Memory B cell (primary cell): Measurements from ENCODE around the gene CFAP44.

Experiments used
- ATAC-seq: fragments of 150-1000 bp; cut with Tn5 transposase; 2 replicates; pipeline ENCODE4 v1.10.0; 2021; ENCODE audit warnings: low read depth, mild to moderate bottlenecking, moderate library complexity
- DNase-seq, 2 donors: peaks; one replicate each; pipeline ENCODE4 v3.0.0; 2022; ENCODE audit warnings: low spot score in 2 of 2
- H3K27ac Mint-ChIP-seq: one replicate; pipeline ENCODE4 v1.8.0; 2022; ENCODE audit warnings: mild to moderate bottlenecking, moderate library complexity, mixed read lengths
- H3K27me3 Mint-ChIP-seq: one replicate; pipeline ENCODE4 v1.8.0; 2022; ENCODE audit warnings: mixed read lengths
- H3K36me3 Mint-ChIP-seq: one replicate; pipeline ENCODE4 v1.8.0; 2022; ENCODE audit warnings: mild to moderate bottlenecking, mixed read lengths
- H3K4me1 Mint-ChIP-seq: one replicate; pipeline ENCODE4 v1.8.0; 2022; ENCODE audit warnings: mixed read lengths
- H3K4me3 Mint-ChIP-seq: one replicate; pipeline ENCODE4 v1.8.0; 2022; ENCODE audit warnings: mild to moderate bottlenecking, moderate library complexity, mixed read lengths
- H3K9me3 Mint-ChIP-seq: one replicate; pipeline ENCODE4 v1.8.0; 2022; ENCODE audit warnings: mixed read lengths

The CFAP44 gene

DNA sequence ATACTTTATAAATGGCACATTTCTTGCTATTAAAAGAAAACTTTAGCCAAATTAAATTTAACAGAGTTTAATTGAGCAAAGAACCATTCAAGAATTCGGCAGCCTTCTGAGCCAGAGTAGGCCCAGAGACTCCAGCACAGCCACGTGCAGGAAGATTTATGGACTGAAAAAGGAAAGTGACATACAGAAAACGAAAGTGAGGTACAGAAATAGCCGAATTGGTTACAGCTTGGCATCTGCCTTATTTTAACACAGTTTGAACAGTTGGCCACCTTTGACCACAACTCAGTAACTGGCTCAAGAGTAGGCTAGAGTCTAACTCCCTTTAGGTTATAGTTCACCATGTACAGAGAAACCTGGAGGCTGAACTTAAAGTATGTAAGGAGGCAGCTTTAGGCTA, 17.6 kb downstream of the CFAP44 start:
- ATAC-seq (peak; percentile 53), DNase-seq (no peak)
- Mint-ChIP-seq H3K27ac (peak overlapping the region; percentile 60), H3K27me3 (no peaks in the 10 kb centered on the region), H3K4me1 (peaks cover 18% of the 10 kb centered on the region), H3K9me3 (peaks cover 11% of the 10 kb centered on the region), H3K4me3 (no peak overlapping the region), H3K36me3 (peaks cover 32% of the 10 kb centered on the region)

GRCh38 chr3:113421082-113421481, 20.2 kb downstream of the CFAP44 start:
- Mint-ChIP-seq H3K27me3 (no peaks in the 10 kb centered on the region), H3K4me1 (peaks cover 18% of the 10 kb centered on the region), H3K9me3 (no peaks in the 10 kb centered on the region), H3K36me3 (peaks cover 17% of the 10 kb centered on the region), H3K4me3 (no peak overlapping the region), H3K27ac (no peak overlapping the region)
- DNase-seq (no peak), ATAC-seq (peak; percentile 62)

DNA sequence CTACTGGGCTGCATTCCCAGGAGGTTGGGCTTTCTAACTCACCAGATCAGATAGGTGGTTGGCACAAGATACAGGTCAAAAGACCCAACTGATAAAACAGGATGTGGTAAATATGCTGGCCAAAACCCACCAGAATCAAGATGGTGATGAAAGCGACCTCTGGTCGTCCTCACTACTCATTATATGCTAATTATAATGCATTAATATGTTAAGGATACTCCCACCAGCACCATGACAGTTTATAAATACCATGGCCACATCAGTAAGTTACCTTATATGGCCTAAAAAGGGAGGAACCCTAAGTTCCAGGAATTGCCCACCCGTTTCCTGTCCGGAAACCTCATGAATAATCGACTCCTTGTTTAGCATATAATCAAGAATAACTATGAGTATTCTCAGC, 31.6 kb downstream of the CFAP44 start:
- no peak overlapping the region for H3K27ac Mint-ChIP-seq
- no peaks in the 10 kb centered on the region for H3K4me1 Mint-ChIP-seq
- H3K4me3 Mint-ChIP-seq = no peak overlapping the region
- ATAC-seq (no peak), DNase-seq (no peak)
- H3K27me3 Mint-ChIP-seq = no peaks in the 10 kb centered on the region
- peaks cover 13% of the 10 kb centered on the region for H3K36me3 Mint-ChIP-seq
- no peaks in the 10 kb centered on the region for H3K9me3 Mint-ChIP-seq

- H3K4me3 Mint-ChIP-seq = no peak overlapping the region
- DNase-seq (no peak), ATAC-seq (no peak)
- no peak overlapping the region for H3K27ac Mint-ChIP-seq
- H3K9me3 Mint-ChIP-seq = no peaks in the 10 kb centered on the region
- H3K4me1 Mint-ChIP-seq = no peaks in the 10 kb centered on the region
- no peaks in the 10 kb centered on the region for H3K27me3 Mint-ChIP-seq
- H3K36me3 Mint-ChIP-seq = peaks cover 19% of the 10 kb centered on the region
These were observed 36.1 kb downstream of the CFAP44 start for GRCh38 chr3:113405180-113405579.

DNA sequence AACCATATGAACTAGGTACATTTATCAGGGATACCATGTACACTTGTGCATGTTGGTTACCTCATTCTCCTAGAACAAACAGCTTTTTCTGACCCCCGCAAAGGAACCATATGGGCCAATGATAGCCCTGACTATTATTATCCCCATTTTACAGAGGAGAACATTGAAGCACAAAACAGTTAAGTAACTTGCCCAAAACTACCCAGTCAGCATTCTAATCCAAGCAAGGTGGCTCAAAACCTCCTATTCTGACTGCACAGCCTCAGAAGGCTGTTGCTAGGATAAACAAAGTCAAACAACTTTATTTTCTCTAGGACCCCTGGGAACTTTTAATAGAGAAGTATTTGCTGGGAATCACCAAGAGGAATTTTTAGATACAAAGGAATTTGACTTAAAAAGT, 36.7 kb downstream of the CFAP44 start:
- DNase-seq (no peak), ATAC-seq (no peak)
- no peaks in the 10 kb centered on the region for H3K9me3 Mint-ChIP-seq
- no peak overlapping the region for H3K4me3 Mint-ChIP-seq
- no peaks in the 10 kb centered on the region for H3K27me3 Mint-ChIP-seq
- no peaks in the 10 kb centered on the region for H3K4me1 Mint-ChIP-seq
- H3K36me3 Mint-ChIP-seq = peaks cover 22% of the 10 kb centered on the region
- H3K27ac Mint-ChIP-seq = no peak overlapping the region
